H7 (cell line): ENCODE data around the gene ZNF195. TPM values are rescaled to one million over a fixed set of nuclear protein-coding genes. Genes with fewer than 3 reads are reported as not detected.
"Not testable (repeated sequence)": the region's sequence is repeated elsewhere in the genome, so short reads cannot be mapped to it uniquely, and the experiment has no call there.

ENCODE experiments used
- DNase-seq: peaks from one replicate; pipeline ENCODE4 v3.0.0; 2012
- H3K27me3 ChIP-seq: 2 replicates; pipeline ENCODE4 v1.6.0; 2011; ENCODE audit warnings: mild to moderate bottlenecking, low read length; ENCODE audit not compliant: control insufficient read depth, insufficient read depth
- H3K36me3 ChIP-seq: replicated peaks from 2 replicates; pipeline ENCODE4 v1.5.1; 2011; ENCODE audit warnings: low read length; ENCODE audit not compliant: control insufficient read depth, insufficient read depth
- H3K4me3 ChIP-seq: 2 replicates; pipeline ENCODE4 v1.5.1; 2011; ENCODE audit warnings: low read depth, mild to moderate bottlenecking, control low read depth, low read length, moderate library complexity; ENCODE audit not compliant: insufficient read depth
- total RNA-seq: library from RNA; depleted of rRNA; stranded (reverse); fragments of >200 nt; shearing (Covaris generic); gene quantifications from 2 replicates; pipeline ENCODE4 v1.2.3, GENCODE V29; 2014

Gene ZNF195
- total RNA-seq, 1 experiment from 2014 or later, result 47.0 TPM

DNA sequence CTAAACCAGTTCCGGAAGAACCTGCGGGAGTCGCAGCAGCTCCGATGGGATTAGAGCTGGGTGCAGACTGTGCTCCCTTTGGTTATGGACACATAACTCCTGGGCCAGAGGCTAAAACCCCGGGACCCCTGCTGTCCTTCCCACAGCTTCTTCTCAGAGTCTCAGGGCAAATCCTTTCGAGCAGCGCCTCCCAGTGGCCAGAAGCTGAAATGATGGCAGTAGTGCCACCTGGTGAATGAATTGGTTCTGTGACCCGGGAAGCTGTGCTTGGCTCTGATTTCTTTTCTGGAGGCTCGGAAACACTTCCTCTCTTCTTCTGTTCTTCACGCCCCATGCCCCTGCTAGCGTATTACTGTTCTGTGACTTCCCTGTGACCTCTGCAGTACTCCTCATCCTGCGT, 29.8 kb upstream of the ZNF195 start:
- H3K4me3 ChIP-seq, H3K27me3 ChIP-seq, H3K36me3 ChIP-seq: not testable (repeated sequence)
- peak; percentile 85 for DNase-seq

DNA sequence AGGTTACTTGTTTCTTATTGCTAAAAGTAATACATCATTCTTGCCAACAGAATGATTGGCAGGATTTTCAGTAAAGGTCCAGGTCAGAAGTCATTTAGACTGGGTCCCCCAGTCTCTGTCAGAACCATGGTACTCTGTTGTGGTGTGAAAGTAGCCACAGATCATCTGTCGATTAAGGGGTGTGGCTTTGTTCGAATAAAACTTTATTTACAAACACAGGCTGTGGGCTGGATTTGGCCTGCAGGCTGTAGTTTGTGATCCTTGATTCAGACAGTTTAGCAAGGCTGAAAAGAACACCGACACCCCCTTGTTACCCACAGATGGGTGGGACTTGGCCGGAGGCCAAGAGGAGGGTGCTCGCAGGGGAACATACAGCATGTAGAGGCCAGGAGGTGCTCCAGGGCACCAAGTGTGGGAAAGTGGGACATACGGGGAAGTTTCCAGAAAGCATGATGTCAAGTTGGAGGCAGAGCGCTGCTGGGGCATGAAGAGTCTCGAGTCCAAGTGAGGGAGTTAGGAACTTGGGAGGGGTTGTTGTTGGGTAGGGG, 29.2 kb upstream of the ZNF195 start:
- H3K4me3 ChIP-seq, H3K36me3 ChIP-seq, DNase-seq, H3K27me3 ChIP-seq: not testable (repeated sequence)

DNA sequence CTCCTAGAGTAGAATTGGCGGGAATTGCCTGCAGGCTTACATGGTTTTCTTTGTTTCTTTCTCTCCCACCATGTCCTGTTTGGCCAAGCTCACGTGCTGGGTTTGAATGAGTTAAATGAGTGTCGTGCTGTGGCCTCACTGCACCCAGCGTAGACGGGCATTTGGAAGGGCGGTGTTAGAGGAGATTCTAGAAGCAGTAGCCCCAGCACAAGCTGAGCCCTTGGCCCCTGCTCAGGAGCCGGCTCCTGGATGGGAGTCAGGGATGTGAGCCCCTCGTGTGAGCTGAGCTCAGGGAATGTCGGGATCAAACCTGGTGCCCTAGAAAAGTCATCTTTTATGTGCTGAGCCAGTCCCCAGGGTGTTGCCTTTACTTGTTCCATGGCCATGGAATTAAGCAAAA, 28.0 kb upstream of the ZNF195 start:
- DNase-seq, H3K36me3 ChIP-seq, H3K27me3 ChIP-seq, H3K4me3 ChIP-seq: not testable (repeated sequence)

DNA sequence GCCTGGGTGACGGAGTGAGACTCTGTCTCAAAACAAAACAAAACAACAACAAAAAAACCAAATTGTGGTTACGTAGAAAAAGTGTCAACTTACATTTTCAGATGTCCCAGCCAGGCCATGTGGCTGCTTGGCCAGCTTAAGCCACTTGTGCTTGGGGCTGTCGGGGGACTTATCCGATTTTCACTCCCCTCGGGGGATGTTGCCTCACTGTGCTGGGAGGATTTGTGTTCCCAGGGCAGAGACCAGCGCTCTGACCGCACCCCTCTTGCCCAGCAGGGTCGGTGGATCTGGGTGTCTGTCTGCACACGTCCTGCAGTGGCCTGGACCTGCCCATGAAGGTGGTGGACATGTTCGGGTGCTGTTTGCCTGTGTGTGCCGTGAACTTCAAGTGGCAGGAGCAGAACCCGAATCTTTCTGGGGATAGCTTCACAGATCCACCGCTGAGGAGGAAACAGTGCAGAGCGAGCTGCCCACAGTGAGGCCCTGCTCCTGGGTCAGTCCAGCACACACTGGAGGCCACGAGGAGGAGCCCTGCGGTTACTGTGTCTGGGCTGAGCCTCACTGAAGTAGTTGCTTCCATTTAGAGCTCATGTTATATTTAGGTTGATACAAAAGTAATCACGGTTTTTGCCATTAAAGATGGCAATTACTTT, 27.4 kb upstream of the ZNF195 start:
- H3K4me3 ChIP-seq, H3K36me3 ChIP-seq, DNase-seq, H3K27me3 ChIP-seq: not testable (repeated sequence)

DNA sequence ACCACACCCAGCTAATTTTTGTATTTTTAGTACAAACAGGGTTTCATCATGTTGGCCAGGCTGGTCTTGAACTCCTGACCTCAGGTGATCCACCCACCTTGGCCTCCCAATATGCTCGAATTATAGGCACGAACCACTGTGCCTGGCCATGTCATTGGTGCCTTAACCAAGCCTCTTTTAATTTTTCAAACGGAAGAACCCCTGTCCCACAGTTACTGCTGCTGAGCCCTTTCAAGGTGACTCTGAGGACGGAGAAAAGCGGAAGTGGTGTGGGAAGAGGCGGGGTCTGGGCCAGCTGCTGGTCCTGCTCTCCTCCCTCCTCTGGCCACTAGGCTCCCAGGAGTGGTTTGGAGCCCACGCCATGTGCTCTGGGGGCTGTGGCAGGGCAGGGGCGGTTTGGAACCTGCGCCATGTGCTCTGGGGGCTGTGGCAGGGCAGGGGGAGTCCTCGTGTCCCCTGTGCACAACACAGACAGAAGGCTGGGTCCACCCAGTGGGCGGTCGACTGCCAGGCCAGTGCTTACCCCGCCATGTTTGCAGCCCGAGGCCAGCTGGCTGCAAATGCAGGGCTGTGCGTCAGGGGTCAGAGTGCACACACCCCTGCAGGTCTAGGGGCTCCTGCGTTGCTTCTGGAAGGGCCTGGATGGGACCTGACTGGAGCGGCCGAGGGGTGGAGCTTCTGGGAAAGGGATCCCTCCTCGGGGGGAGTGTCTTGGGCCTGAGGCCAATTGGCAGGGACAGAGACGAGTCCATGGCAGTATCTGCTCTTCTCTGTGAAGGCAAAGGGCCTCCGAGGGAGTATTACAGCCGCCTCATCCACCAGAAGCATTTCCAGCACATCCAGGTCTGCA, 25.4 kb upstream of the ZNF195 start:
- H3K4me3 ChIP-seq, H3K27me3 ChIP-seq, H3K36me3 ChIP-seq: not testable (repeated sequence)
- DNase-seq, result peak; percentile 74

DNA sequence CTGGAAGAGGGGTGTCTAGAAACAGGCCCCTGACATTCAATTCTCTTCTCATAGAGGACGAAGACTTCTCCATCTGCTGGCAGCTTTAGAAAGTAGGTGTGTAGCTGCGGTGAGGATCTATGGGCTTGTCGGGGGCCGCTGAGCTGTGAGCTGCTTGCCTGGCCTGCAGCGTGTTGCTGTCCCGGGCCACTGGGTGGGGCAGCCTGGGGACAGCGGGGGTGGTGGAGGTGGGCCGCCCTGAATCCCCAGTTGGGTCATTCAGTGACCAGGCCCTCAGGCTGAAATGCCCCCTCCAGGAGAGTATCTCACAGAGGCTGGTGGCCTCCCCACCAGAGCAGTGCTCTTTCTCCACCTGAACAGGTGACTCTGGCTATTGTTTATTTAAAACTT, 23.9 kb upstream of the ZNF195 start:
- not testable (repeated sequence) for H3K27me3 ChIP-seq, DNase-seq, H3K36me3 ChIP-seq, H3K4me3 ChIP-seq

DNA sequence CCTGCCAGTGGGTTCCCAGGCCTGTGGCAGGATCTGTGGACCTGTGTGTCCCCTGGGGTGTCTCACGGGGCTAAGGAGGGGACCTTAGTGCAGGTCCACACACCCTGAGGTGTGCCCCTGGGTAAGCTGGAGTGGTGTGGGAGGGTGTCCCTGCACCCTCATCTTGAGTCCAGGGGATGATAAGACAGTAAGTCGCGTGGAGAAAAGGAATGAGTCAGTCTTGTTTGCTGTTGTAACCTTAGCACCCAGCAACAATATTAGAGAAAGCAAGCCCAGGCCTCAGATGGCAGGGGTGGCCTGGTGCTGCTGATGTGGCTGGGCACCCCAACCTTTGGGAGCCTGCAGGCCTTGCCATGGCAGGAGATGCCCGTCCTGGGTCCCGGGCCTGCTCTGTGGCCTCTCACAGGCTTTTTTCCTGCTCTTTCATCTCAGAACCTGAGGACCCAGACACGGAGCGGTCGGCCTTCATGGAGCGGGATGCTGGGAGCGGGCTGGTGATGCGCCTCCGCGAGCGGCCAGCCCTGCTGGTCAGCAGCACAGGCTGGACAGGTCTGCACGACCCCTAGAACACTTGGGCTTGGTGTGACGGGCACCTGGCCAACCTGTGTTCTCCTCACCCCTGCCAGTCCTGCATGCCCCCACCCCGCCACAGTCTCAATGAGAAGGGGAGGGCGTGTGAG, 23.4 kb upstream of the ZNF195 start:
- DNase-seq, H3K36me3 ChIP-seq, H3K27me3 ChIP-seq: not testable (repeated sequence)

DNA sequence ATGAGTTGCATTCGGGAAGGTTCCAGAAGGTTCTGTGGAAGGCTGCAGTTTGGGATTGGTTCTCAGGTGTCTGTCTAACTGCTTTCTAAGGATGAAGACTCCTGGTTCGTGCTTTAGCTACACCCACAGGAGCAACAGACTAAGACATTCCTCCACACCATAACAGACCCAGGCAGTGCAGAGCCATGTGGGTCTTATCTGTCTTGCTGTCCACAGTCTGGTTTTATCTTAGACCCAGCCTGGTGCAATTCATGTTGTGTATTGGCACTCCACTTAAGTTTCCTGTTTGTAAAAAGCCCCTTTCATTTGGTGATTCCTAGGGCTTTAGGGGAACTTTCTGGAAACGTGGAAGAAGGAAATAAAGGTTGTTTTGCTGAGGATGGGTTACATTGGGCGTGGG, 22.1 kb upstream of the ZNF195 start:
- H3K4me3 ChIP-seq, H3K27me3 ChIP-seq, H3K36me3 ChIP-seq, DNase-seq: not testable (repeated sequence)

More for the DNA sequence above, 23.4 kb upstream of the ZNF195 start:
- not testable (repeated sequence) for H3K4me3 ChIP-seq

DNA sequence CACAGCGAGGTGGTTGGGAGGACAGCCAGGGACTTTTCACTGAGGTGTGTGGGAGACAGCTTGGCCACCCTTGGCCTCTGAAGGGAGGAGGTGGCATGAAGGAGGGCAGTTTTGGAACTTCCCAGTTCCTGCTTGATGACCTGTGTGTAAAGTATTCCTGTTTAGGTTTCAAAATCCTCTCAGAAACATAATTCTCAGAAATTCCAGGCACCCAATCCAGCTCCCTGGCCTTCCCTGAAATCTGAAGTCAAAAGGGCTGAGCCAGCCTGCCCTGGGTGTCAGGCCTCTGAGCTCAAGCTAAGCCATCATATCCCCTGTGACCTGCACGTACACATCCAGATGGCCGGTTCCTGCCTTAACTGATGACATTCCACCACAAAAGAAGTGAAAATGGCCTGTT, 19.6 kb upstream of the ZNF195 start:
- H3K36me3 ChIP-seq, DNase-seq, H3K27me3 ChIP-seq, H3K4me3 ChIP-seq: not testable (repeated sequence)

DNA sequence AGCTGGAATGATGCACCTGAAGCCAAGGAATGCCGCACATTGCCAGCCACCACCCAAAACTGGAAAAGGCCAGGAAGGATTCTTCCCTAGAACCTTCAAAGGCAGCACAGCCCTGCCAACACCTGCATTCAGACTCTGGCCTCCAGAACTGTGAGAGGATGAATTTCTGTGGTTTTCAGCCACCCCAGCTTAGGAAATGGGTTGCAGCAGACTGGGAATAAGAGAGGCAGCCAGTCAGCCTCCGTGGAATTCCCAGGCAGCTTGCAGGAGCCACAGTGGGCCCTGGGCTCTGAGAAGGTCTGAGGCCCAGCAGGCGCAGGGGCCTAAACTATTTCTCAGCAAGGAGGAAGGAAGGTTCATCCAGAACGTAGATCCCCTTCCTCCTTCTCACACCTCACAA, 19.2 kb upstream of the ZNF195 start:
- H3K27me3 ChIP-seq, H3K4me3 ChIP-seq, DNase-seq, H3K36me3 ChIP-seq: not testable (repeated sequence)

DNA sequence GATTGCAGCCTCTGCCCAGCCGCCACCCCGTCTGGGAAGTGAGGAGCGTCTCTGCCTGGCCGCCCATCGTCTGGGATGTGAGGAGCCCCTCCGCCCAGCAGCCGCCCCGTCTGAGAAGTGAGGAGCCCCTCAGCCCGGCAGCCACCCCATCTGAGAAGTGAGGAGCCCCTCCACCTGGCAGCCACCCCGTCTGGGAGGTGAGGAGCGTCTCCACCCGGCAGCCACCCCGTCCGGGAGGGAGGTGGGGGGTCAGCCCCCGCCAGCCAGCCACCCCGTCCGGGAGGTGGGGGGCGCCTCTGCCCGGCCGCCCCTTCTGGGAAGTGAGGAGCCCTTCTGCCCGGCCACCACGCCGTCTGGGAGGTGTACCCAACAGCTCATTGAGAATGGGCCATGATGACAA, 18.3 kb upstream of the ZNF195 start:
- not testable (repeated sequence) for H3K4me3 ChIP-seq, H3K36me3 ChIP-seq, H3K27me3 ChIP-seq, DNase-seq

DNA sequence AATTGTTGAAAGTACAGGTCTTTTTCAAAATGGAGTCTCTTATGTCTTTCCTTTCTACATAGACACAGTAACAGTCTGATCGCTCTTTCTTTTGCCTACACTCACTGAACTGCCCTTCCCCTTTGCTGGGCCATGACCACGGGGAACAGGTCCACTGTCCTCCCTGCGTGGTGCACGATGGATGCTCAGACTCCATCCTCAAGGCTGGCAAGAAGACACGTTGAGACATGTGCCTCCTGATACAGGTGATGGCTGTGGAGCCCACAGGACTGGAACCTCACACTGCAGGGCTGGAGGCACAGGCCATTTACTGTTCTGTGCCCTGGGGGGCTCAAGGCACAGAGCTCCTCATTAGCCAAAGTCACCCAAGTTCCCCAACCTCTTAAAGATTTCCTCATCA, 16.5 kb upstream of the ZNF195 start:
- H3K27me3 ChIP-seq, H3K36me3 ChIP-seq, DNase-seq, H3K4me3 ChIP-seq: not testable (repeated sequence)

DNA sequence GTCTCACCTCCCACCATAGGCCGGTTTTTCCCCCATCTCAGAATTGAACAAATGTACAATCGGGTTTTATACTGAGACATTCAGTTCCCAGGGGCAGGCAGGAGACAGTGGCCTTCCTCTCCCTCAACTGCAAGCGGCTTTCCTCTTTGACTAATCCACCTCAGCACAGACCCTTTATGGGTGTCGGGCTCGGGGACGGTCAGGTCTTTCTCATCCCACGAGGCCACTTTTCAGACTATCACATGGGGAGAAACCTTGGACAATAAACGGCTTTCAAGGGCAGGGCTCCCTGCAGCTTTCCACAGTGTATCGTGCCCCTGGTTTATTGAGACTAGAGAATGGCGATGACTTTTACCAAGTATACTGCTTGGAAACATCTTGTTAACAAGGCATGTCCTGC, 16.0 kb upstream of the ZNF195 start:
- H3K27me3 ChIP-seq, H3K36me3 ChIP-seq, DNase-seq: not testable (repeated sequence)

DNA sequence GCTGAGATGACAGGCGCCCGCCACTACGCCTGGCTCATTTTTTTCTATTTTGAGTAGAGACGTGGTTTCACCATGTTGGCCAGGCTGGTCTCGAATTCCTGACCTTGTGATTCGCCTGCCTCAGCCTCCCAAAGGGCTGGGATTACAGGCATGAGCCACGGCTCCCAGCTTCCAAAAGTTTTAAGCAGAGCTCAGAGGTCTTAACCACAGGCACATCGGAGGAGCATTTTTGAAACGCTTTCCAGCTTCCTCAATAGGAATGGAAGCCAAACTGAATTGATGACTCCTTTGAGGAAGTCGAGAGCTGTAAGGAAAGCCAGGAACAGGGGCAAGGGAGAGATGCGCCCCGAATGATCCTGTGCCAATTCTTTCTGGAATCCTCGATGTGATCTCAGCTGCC, 14.5 kb upstream of the ZNF195 start:
- not testable (repeated sequence) for H3K4me3 ChIP-seq, H3K36me3 ChIP-seq, DNase-seq, H3K27me3 ChIP-seq

More for the DNA sequence above, 16.0 kb upstream of the ZNF195 start:
- H3K4me3 ChIP-seq, result not testable (repeated sequence)
